GM12872 (cell line): Measurements from ENCODE around the gene MYCBP2.

Experiments
- TF ChIP-seq, protein P1 (sequence below): IDR thresholded peaks from 3 replicates; pipeline ENCODE4 v1.5.1; 2011; ENCODE audit warnings: low read depth, mild to moderate bottlenecking, low read length, moderate library complexity; ENCODE audit not compliant: insufficient read depth

MYCBP2 gene

DNA sequence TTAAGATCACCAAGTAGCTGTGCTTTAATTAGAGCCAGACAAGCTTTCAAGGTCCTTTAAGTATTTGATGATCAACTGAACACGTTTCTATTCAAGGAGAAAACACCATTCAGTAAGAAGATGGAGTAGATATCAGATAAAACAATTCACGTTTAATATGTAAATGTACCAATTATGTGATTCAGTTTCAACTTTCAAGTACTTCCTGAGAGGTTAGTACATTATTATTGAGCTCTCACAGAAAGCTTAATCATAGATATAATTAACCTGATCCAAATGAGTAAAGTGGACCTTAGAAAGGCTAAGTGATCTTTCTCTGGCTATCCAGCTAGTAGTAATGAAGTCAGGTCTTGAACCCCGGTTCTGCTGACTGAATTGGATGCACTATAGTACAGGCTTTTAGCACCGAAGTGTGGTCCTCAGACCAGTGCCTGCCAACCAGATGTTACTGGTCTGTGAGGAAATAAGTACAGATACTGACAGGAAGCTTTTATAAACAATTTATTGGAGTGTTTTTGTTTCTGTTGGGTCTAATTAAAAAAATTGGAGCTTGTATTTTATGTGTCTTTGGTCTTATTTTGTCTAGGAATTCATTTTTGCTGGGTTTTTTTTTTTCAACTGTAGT lies 324.8 kb downstream of the MYCBP2 start:
- TF ChIP-seq, protein P1, sequence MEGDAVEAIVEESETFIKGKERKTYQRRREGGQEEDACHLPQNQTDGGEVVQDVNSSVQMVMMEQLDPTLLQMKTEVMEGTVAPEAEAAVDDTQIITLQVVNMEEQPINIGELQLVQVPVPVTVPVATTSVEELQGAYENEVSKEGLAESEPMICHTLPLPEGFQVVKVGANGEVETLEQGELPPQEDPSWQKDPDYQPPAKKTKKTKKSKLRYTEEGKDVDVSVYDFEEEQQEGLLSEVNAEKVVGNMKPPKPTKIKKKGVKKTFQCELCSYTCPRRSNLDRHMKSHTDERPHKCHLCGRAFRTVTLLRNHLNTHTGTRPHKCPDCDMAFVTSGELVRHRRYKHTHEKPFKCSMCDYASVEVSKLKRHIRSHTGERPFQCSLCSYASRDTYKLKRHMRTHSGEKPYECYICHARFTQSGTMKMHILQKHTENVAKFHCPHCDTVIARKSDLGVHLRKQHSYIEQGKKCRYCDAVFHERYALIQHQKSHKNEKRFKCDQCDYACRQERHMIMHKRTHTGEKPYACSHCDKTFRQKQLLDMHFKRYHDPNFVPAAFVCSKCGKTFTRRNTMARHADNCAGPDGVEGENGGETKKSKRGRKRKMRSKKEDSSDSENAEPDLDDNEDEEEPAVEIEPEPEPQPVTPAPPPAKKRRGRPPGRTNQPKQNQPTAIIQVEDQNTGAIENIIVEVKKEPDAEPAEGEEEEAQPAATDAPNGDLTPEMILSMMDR: no peak

DNA sequence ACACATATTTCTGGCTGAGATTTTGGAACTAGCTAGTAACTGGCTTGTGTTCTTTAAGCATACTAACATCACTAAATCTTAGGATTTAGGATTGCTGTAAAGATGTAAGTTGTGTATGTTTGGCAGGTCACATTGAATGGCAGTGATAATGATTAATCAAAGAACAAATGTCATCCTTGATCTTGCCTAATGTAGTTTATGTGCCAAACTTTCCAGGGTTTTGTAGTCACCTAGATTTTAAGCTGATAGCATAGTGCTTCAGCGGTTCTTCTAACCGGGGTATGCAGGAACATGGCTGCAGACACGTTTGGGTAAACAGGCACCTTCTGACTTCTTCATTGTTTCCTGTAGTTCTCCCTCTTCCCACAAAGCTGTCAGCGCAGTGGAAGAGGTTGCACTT lies 325.4 kb downstream of the MYCBP2 start:
- TF ChIP-seq, protein P1: no peak

DNA sequence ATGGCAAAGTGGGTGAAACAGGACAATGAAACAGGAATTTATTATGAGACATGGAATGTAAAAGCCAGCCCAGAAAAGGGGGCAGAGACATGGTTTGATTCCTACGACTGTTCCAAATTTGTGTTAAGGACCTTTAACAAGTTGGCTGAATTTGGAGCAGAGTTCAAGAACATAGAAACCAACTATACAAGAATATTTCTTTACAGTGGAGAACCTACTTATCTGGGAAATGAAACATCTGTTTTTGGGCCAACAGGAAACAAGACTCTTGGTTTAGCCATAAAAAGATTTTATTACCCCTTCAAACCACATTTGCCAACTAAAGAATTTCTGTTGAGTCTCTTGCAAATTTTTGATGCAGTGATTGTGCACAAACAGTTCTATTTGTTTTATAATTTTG lies 326.4 kb downstream of the MYCBP2 start:
- TF ChIP-seq, protein P1: no peak
